HEK293T (cell line): ENCODE data around the gene SSTR5.

Source experiments
- ARNT ChIP-seq: fragments of 450-650 bp; IDR thresholded peaks from 2 replicates; pipeline ENCODE4 v1.6.1; 2017; ENCODE audit warnings: mild to moderate bottlenecking
- BHLHE40 ChIP-seq: fragments of 450-650 bp; IDR thresholded peaks from 2 replicates; pipeline ENCODE4 v1.6.1; 2016; ENCODE audit warnings: mild to moderate bottlenecking, moderate library complexity, borderline replicate concordance
- ELF4 ChIP-seq: fragments of 450-650 bp; IDR thresholded peaks from 2 replicates; pipeline ENCODE4 v1.6.1; 2017; ENCODE audit warnings: antibody characterized with exemption
- FOXK2 ChIP-seq: fragments of 450-650 bp; IDR thresholded peaks from 2 replicates; pipeline ENCODE4 v1.6.1; 2016; ENCODE audit warnings: mild to moderate bottlenecking
- FOXM1 ChIP-seq: fragments of 450-650 bp; IDR thresholded peaks from 2 replicates; pipeline ENCODE4 v1.6.1; 2017; ENCODE audit warnings: mild to moderate bottlenecking, borderline replicate concordance
- HDGF ChIP-seq: fragments of 450-650 bp; IDR thresholded peaks from 2 replicates; pipeline ENCODE4 v1.6.1; 2017; ENCODE audit warnings: antibody characterized with exemption, borderline replicate concordance
- NFRKB ChIP-seq: fragments of 450-650 bp; IDR thresholded peaks from 2 replicates; pipeline ENCODE4 v1.6.1; 2016; ENCODE audit warnings: mild to moderate bottlenecking, moderate library complexity
- SP1 ChIP-seq: fragments of 450-650 bp; IDR thresholded peaks from 2 replicates; pipeline ENCODE4 v1.6.1; 2017
- SUZ12 ChIP-seq: fragments of 450-650 bp; IDR thresholded peaks from 2 replicates; pipeline ENCODE4 v1.6.1; 2016; ENCODE audit warnings: mild to moderate bottlenecking

GRCh38 chr16:1088295-1089170, 16.0 kb downstream of the SSTR5 start:
- TF ChIP-seq NFRKB (no peak), FOXM1 (no peak), SP1 (no peak), FOXK2 (no peak), BHLHE40 (no peak), HDGF (no peak), ELF4 (no peak), SUZ12 (no peak), ARNT (no peak)
